Tibial nerve (tissue), 4 donors: ENCODE measurements around the gene RMND5B. TPM values are rescaled to one million over a fixed set of nuclear protein-coding genes. Genes with fewer than 3 reads are reported as not detected.

Experiments
- DNase-seq, 2 donors: peaks; one replicate each; pipeline ENCODE4 v3.0.0-alpha.2; 2019; ENCODE audit warnings: low spot score in 2 of 2
- H3K27ac ChIP-seq, 4 donors: fragments of 200-600 bp; sonication (generic) in 3 of 4; one replicate each; pipeline ENCODE4 v1.5.1; 2017 to 2019; ENCODE audit warnings: mild to moderate bottlenecking in 1 of 4
- H3K27me3 ChIP-seq, 2 donors: fragments of 200-600 bp; sonication (generic) in 1 of 2; one replicate each; pipeline versions ENCODE4 v1.5.1 to v1.6.0; 2017 to 2019
- H3K36me3 ChIP-seq, 3 donors: fragments of 200-600 bp; sonication (generic); one replicate each; pipeline ENCODE4 v1.5.1; 2018 to 2019
- H3K4me1 ChIP-seq, 4 donors: fragments of 200-600 bp; sonication (generic) in 3 of 4; one replicate each; pipeline ENCODE4 v1.5.1; 2017 to 2019
- H3K4me3 ChIP-seq, 4 donors: fragments of 200-600 bp; sonication (generic) in 3 of 4; one replicate each; pipeline ENCODE4 v1.5.1; 2017 to 2019; ENCODE audit warnings: mild to moderate bottlenecking in 1 of 4, moderate library complexity in 1 of 4
- H3K9me3 ChIP-seq, 4 donors: fragments of 200-600 bp; sonication (generic) in 3 of 4; one replicate each; pipeline ENCODE4 v1.5.1; 2017 to 2019
- EP300 ChIP-seq, 2 donors: sonication (generic); formaldehyde crosslinking; IDR thresholded peaks; one replicate each; pipeline ENCODE4 v1.6.1; 2017; ENCODE audit warnings: antibody characterized with exemption in 2 of 2, mild to moderate bottlenecking in 1 of 2
- POLR2A ChIP-seq, 2 donors: fragments of 450-650 bp; IDR thresholded peaks; one replicate each; pipeline ENCODE4 v1.6.1; 2017; ENCODE audit warnings: antibody characterized with exemption in 2 of 2, mild to moderate bottlenecking in 2 of 2, moderate library complexity in 2 of 2
- WGBS, 2 donors: methylation state at CpG; one replicate each; pipeline ENCODE4 v1.1.5; 2018; 5-methylcytosine and 5-hydroxymethylcytosine counted together
- total RNA-seq, 4 donors: library from RNA; depleted of rRNA; stranded (reverse); fragments of >200 nt; gene quantifications; one replicate each; pipeline ENCODE4 v1.1.0, GENCODE V29; 2016
- TF ChIP-seq, protein P1 (sequence below), 5 experiments: fragments of 200-600 bp in 3 of 5; fragments of 450-650 bp in 2 of 5; sonication (generic) in 3 of 5; IDR thresholded peaks; one replicate each; pipeline ENCODE4 v1.5.1; 2016 to 2019; ENCODE audit warnings: antibody characterized with exemption in 5 of 5, mild to moderate bottlenecking in 3 of 5, moderate library complexity in 2 of 5

Gene RMND5B
- total RNA-seq, 4 donors from 2014 or later, result 43.1 to 58.8 (median 53.0) TPM

DNA sequence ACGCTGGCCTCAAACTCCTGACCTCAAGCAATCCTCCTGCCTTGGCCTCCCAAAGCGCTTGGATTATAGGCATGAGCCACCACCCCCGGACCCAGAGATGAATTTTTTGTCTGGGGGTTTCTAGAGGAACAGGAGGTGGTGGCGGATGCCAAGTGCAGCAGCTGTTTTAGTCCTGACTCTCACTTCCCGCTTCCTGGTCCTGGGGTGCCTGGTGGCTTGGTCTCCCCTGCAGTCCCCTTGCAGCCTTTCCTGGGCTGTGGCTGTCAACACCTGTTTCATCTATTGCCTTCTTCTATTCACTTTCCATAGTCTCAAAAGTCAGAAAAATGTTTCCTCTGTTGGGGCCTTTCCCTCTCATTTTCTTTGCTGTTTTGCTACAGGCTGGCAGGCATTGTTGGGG is 29.4 kb downstream of the RMND5B start:
- Histone ChIP-seq H3K4me3 (no peak overlapping the region), H3K4me1 (peaks cover 0 to 11% (median 3%) of the 10 kb centered on the region in 4 donors), H3K27me3 (peaks cover 0 to 9% of the 10 kb centered on the region in 2 donors), H3K27ac (no peak overlapping the region), H3K36me3 (no peaks in the 10 kb centered on the region), H3K9me3 (no peaks in the 10 kb centered on the region)
- TF ChIP-seq EP300 (IDR thresholded peaks at IDR 0.05) (no peak), POLR2A (IDR thresholded peaks at IDR 0.05) (no peak)
- TF ChIP-seq, protein P1, sequence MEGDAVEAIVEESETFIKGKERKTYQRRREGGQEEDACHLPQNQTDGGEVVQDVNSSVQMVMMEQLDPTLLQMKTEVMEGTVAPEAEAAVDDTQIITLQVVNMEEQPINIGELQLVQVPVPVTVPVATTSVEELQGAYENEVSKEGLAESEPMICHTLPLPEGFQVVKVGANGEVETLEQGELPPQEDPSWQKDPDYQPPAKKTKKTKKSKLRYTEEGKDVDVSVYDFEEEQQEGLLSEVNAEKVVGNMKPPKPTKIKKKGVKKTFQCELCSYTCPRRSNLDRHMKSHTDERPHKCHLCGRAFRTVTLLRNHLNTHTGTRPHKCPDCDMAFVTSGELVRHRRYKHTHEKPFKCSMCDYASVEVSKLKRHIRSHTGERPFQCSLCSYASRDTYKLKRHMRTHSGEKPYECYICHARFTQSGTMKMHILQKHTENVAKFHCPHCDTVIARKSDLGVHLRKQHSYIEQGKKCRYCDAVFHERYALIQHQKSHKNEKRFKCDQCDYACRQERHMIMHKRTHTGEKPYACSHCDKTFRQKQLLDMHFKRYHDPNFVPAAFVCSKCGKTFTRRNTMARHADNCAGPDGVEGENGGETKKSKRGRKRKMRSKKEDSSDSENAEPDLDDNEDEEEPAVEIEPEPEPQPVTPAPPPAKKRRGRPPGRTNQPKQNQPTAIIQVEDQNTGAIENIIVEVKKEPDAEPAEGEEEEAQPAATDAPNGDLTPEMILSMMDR (IDR thresholded peaks at IDR 0.05), result no peak
- WGBS, 2 donors, result 83 to 87% methylated on average over 5 of the region's 5 CpGs
- DNase-seq, result no peak

DNA sequence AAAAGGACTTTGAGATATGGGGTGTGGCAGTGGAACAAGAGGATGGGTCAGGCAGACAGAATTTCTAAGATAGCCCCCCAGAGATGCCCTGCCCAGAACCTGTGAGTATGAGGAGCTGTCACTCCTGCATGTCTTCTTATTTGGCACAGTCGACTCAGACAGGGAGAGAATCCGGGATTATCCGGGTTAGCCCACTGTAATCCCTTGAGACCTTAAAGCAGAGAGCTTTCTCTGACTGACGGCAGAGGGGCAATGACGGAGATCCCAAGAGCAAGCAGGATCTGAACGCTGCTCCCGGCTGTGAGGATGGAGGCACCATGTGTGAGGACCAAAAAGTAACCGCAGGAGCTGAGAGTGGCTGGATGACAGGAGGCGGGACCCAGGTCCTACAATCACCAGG is 31.7 kb downstream of the RMND5B start:
- Histone ChIP-seq H3K4me3 (no peak overlapping the region), H3K9me3 (no peaks in the 10 kb centered on the region), H3K27me3 (peaks cover 0 to 19% of the 10 kb centered on the region in 2 donors), H3K4me1 (peaks cover 0 to 11% (median 3%) of the 10 kb centered on the region in 4 donors), H3K27ac (no peak overlapping the region), H3K36me3 (no peaks in the 10 kb centered on the region)
- 76 to 78% methylated on average over 9 of the region's 9 CpGs for WGBS, 2 donors
- no peak for TF ChIP-seq EP300 (IDR thresholded peaks at IDR 0.05)
- TF ChIP-seq, protein P1 (IDR thresholded peaks at IDR 0.05), result no peak
- TF ChIP-seq POLR2A (IDR thresholded peaks at IDR 0.05), result no peak
- no peak for DNase-seq

DNA sequence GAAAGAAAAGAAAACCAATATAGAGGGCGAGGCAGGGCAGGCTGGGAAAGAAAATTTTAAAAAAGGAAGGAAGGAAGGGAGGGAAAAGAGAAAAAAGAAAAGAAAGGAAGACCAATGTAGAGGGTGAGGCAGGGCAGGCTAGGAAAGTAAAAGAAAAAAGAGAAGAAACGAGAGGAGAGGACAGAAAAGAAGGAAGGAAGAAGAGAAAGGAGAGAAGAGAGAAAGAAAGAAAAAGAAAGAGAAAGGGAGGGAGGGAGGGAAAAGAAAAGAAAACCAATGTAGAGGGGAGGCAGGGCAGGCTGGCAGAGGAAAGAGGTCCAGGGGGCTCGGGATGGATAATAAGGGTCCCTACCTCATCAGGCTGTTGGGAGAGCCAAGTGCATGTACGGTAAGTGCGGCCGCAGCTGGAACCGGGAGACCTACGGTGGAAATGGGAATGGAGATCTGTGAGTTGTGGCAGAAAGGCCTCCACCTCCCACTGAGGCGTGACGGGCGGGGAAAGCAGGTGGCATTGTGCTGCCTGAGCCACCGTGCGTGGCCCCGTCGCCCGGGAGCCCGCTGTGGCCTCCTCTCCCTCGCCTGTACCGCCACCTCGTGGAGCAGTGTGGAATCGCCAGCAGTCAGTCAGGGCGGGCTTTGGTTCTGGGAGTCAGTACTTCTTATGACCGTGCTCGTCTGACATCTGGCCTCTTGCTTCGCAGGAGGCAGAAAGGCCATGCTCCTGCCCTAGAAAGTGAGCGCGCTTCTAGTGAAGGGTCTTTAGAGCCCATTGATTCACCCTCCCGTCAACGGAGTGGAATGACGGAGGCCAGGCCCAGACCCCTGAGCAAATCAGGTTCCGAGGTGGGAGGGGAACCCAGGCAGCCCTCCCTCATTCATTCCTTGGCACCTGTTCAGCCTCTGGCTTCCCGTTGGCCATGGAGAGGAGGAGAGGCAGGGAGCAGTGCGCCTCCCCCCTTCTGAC is 33.2 kb downstream of the RMND5B start:
- Histone ChIP-seq H3K9me3 (no peaks in the 10 kb centered on the region), H3K4me1 (peaks cover 0 to 11% (median 3%) of the 10 kb centered on the region in 4 donors), H3K4me3 (peak overlapping the region in 1 of 4 donors; percentile 36), H3K36me3 (no peaks in the 10 kb centered on the region), H3K27me3 (peaks cover 0 to 19% of the 10 kb centered on the region in 2 donors), H3K27ac (no peak overlapping the region)
- TF ChIP-seq POLR2A (IDR thresholded peaks at IDR 0.05), result no peak
- peak in 1 of 2 donors; percentile 19 for TF ChIP-seq EP300 (IDR thresholded peaks at IDR 0.05)
- TF ChIP-seq, protein P1 (IDR thresholded peaks at IDR 0.05), result peak; percentile 94 to 99 (median 98)
- WGBS, 2 donors, result 8 to 10% methylated on average over 24 to 33 of the region's 33 CpGs
- DNase-seq, result peak; percentile 80 to 92

DNA sequence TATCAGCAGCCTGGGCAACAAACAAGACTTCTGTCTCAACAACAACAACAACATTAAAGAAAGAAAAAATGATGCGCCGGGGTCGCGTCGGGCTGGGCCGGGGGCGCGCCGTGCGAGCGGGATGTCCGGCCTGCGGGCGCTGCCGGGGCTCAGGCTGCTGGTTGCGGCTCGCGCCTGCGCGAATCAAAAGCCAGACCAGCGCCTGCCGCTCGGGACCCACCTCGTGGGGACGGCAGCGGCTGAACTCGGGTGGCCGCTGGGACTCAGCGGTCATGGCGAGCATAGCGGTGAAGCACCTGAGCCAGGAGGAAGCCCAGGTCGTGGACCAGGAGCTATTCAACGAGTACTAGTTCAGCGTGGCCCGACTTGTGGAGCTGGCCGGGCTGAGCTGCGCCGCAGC is 34.8 kb downstream of the RMND5B start:
- Histone ChIP-seq H3K4me3 (no peak overlapping the region), H3K27ac (no peak overlapping the region), H3K36me3 (no peaks in the 10 kb centered on the region), H3K9me3 (no peaks in the 10 kb centered on the region), H3K4me1 (peaks cover 0 to 11% (median 3%) of the 10 kb centered on the region in 4 donors), H3K27me3 (peaks cover 0 to 19% of the 10 kb centered on the region in 2 donors)
- TF ChIP-seq EP300 (IDR thresholded peaks at IDR 0.05), result no peak
- DNase-seq, result no peak
- 57% methylated on average over 36 to 38 of the region's 38 CpGs for WGBS, 2 donors

DNA sequence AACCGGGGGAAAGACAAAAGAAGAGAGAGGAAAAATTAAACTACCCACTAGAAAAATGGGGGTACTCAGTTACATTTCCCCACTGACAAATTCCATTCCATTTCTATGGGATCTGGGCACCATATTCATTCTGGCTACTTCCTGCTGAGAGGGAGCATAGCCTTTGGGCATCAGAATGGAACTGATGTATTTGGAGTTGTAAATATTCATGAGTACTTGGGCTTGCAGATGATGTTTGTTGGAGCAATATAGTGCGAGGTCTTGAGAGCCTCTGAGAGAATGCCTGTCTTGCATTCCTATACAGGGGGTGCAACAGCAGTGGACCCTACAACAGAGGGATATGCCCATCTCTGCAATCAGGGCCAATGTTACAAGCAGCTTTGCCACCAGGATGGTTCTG is 39.6 kb downstream of the RMND5B start:
- no peak for TF ChIP-seq EP300 (IDR thresholded peaks at IDR 0.05)
- TF ChIP-seq, protein P1 (IDR thresholded peaks at IDR 0.05), result no peak
- TF ChIP-seq POLR2A (IDR thresholded peaks at IDR 0.05), result no peak
- WGBS, 2 donors, result 76 to 95% methylated on average over 2 of the region's 2 CpGs
- no peak overlapping the region for H3K27ac ChIP-seq
- no peaks in the 10 kb centered on the region for H3K36me3 ChIP-seq
- peaks cover 0 to 7% of the 10 kb centered on the region in 2 donors for H3K27me3 ChIP-seq
- no peak for DNase-seq
- no peaks in the 10 kb centered on the region for H3K9me3 ChIP-seq
- no peak overlapping the region for H3K4me3 ChIP-seq
- H3K4me1 ChIP-seq, result no peaks in the 10 kb centered on the region
